Measurements from ENCODE around the gene GPR68.

DNA sequence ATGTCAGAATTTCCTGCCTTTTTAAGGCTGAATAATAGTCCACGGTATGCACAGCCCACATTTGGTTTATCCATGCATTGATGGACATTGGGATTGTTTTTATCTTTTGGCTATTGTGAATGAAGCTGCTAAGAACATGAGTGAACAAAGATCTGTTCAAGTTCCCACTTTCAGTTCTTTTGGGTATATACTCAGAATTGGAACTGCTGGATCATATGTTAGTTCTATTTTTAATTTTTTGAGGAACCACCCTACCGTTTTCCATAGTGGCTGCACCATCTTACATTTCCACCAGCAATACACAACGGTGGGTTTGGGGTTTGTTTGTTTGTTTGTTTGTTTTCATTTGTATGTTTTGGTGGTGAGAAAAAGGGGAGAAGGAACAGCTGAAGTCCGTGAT, 6.4 kb downstream of the GPR68 start:
- TF ChIP-seq PAX5 (IDR thresholded peaks at IDR 0.05; ENCODE audit: insufficient read depth, low read length, severe bottlenecking) (no peak), POLR2A (IDR thresholded peaks at IDR 0.05; ENCODE audit: low read depth, low read length) (no peak), POLR2AphosphoS5 (IDR thresholded peaks at IDR 0.05; ENCODE audit: low read depth, low read length) (no peak), TAF1 (IDR thresholded peaks at IDR 0.05; ENCODE audit: low read depth, low read length) (no peak)
